Endothelial cell of umbilical vein (primary cell): ENCODE results near the gene BMP8A. TPM values are rescaled to one million over a fixed set of nuclear protein-coding genes. Genes with fewer than 3 reads are reported as not detected.

Experiments used
- BruUV-seq: library from RNA; stranded (reverse); fragments of 400-500 nt; replicated peaks from 2 replicates; lab custom pipeline; 2021; lab: Mats Ljungman, UMichigan
- CTCF ChIA-PET: fragments of 300-600, 350-600 bp; sonication (Branson Sonifier 250); formaldehyde crosslinking; loops from one replicate; lab custom pipeline; 2021; ENCODE audit warnings: antibody characterized with exemption, inconsistent platforms; lab: Charles Lee
- POLR2A ChIA-PET: fragments of 300-600, 350-600 bp; sonication (Branson Sonifier 250); formaldehyde crosslinking; loops from one replicate; lab custom pipeline; 2021; ENCODE audit warnings: antibody characterized with exemption, inconsistent platforms; lab: Charles Lee
- DNase-seq: peaks from one replicate; pipeline ENCODE4 v3.0.0-alpha.2; 2011; ENCODE audit warnings: low read depth, low spot score
- FAIRE-seq: peaks from 2 replicates; lab custom pipeline; 2011; peaks lifted over from hg19 to GRCh38; lab: Jason Lieb, UNC
- H2AFZ ChIP-seq: 2 replicates; pipeline ENCODE4 v1.6.0; 2012; ENCODE audit warnings: low read depth, low read length, control low read depth, inconsistent platforms
- H3K27ac ChIP-seq: 2 replicates; pipeline ENCODE4 v1.5.1; 2011; ENCODE audit warnings: low read depth, mild to moderate bottlenecking, control low read depth, low read length, moderate library complexity; ENCODE audit not compliant: insufficient read depth
- H3K27me3 ChIP-seq, 2 experiments: 2 replicates each; pipeline versions ENCODE4 v1.6.0 to v1.6.1; 2011; ENCODE audit warnings: low read length in 2 of 2, mixed read lengths in 1 of 2; ENCODE audit not compliant: control insufficient read depth in 2 of 2, insufficient read depth in 2 of 2
- H3K36me3 ChIP-seq, 2 experiments: 2 replicates in 1 of 2; 3 replicates in 1 of 2; pipeline ENCODE4 v1.5.1; 2011; ENCODE audit warnings: low read length in 2 of 2, mild to moderate bottlenecking in 1 of 2, moderate library complexity in 1 of 2; ENCODE audit not compliant: control insufficient read depth in 2 of 2, insufficient read depth in 2 of 2; ENCODE audit errors: extremely low read depth in 1 of 2
- H3K4me1 ChIP-seq: 3 replicates; pipeline ENCODE4 v1.5.1; 2011; ENCODE audit warnings: mild to moderate bottlenecking, low read length; ENCODE audit not compliant: control insufficient read depth, insufficient read depth; ENCODE audit errors: extremely low read depth
- H3K4me2 ChIP-seq: 2 replicates; pipeline ENCODE4 v1.6.1; 2011; ENCODE audit warnings: low read length, control low read depth, mixed read lengths; ENCODE audit not compliant: insufficient read depth
- H3K4me3 ChIP-seq, 3 experiments: fragments of 200-600 bp in 1 of 3; sonication (generic), shearing (Covaris generic) in 1 of 3; replicated peaks in 1 of 3; 2 replicates each; pipeline ENCODE4 v1.5.1; 2011 to 2016; ENCODE audit warnings: control low read depth in 3 of 3, low read length in 3 of 3, mild to moderate bottlenecking in 2 of 3, inconsistent platforms in 1 of 3, low read depth in 1 of 3, moderate library complexity in 1 of 3; ENCODE audit not compliant: insufficient read depth in 1 of 3
- H3K79me2 ChIP-seq: 2 replicates; pipeline ENCODE4 v1.6.0; 2012; ENCODE audit warnings: low read length, inconsistent platforms; ENCODE audit not compliant: control insufficient read depth, insufficient read depth
- H3K9ac ChIP-seq: replicated peaks from 2 replicates; pipeline ENCODE3; 2011; ENCODE audit warnings: low read length, control low read depth; ENCODE audit not compliant: insufficient read depth; ENCODE audit errors: extremely low read depth
- H3K9me1 ChIP-seq: replicated peaks from 3 replicates; pipeline ENCODE4 v1.6.0; 2011; ENCODE audit warnings: mild to moderate bottlenecking, low read length; ENCODE audit not compliant: control insufficient read depth, insufficient read depth; ENCODE audit errors: extremely low read depth
- H3K9me3 ChIP-seq: replicated peaks from 2 replicates; pipeline ENCODE4 v1.5.1; 2012; ENCODE audit warnings: low read length, inconsistent platforms; ENCODE audit not compliant: control insufficient read depth, insufficient read depth
- H4K20me1 ChIP-seq: replicated peaks from 2 replicates; pipeline ENCODE3; 2011; ENCODE audit warnings: mild to moderate bottlenecking, low read length; ENCODE audit not compliant: control insufficient read depth, insufficient read depth; ENCODE audit errors: extremely low read depth
- CTCF ChIP-seq, 2 donors: IDR thresholded peaks; 1 replicate in 1 of 2; 2 replicates in 1 of 2; pipeline ENCODE4 v1.5.1; 2011; ENCODE audit warnings: low read length in 2 of 2, mild to moderate bottlenecking in 2 of 2, moderate library complexity in 2 of 2, control low read depth in 1 of 2, inconsistent platforms in 1 of 2, low read depth in 1 of 2; ENCODE audit not compliant: insufficient read depth in 1 of 2; ENCODE audit errors: extremely low read depth in 1 of 2
- EZH2 ChIP-seq: IDR thresholded peaks from 2 replicates; pipeline ENCODE4 v1.6.1; 2012; ENCODE audit warnings: borderline replicate concordance, low read depth, mild to moderate bottlenecking, moderate library complexity, low read length, inconsistent platforms; ENCODE audit not compliant: severe bottlenecking
- FOS ChIP-seq: IDR thresholded peaks from 2 replicates; pipeline ENCODE4 v1.6.1; 2011; ENCODE audit warnings: mild to moderate bottlenecking, low read length, moderate library complexity, borderline replicate concordance; ENCODE audit not compliant: insufficient read depth
- GATA2 ChIP-seq: IDR thresholded peaks from 2 replicates; pipeline ENCODE4 v1.7.0; 2011; ENCODE audit warnings: low read depth, mild to moderate bottlenecking, moderate library complexity, mixed read lengths, low read length; ENCODE audit not compliant: insufficient read length, insufficient read depth
- MAX ChIP-seq: IDR thresholded peaks from 2 replicates; pipeline ENCODE4 v1.6.1; 2011; ENCODE audit not compliant: insufficient read depth, insufficient read length
- MYC ChIP-seq: IDR thresholded peaks from one replicate; pipeline ENCODE4 v1.6.1; 2011; ENCODE audit warnings: mild to moderate bottlenecking, low read depth, low read length
- POLR2A ChIP-seq: IDR thresholded peaks from 2 replicates; pipeline ENCODE4 v1.6.1; 2012; ENCODE audit warnings: low read depth, mild to moderate bottlenecking, control low read depth, low read length
- POLR2AphosphoS5 ChIP-seq: IDR thresholded peaks from 2 replicates; pipeline ENCODE4 v1.6.1; 2012; ENCODE audit warnings: low read depth, mild to moderate bottlenecking, control low read depth, low read length, moderate library complexity; ENCODE audit not compliant: insufficient read depth
- dilution Hi-C: fragments of 300-500 bp; cut with MboI; formaldehyde crosslinking; loops from one replicate; pipeline ENCODE4 v1.15.0; 2019; ENCODE audit warnings: low sequenced_read_pairs; ENCODE audit not compliant: extremely low pct_ligation_motif_present
- intact Hi-C: fragments of 100-400 bp; cut with micrococcal nuclease; formaldehyde crosslinking; loops from one replicate; pipeline ENCODE4 v1.10.0; 2022
- polyA plus RNA-seq, 4 experiments: library from polyadenylated mRNA; depleted of rRNA in 3 of 4; stranded (reverse) in 3 of 4; unstranded in 1 of 4; fragments of >200 nt; gene quantifications; 2 replicates each; pipeline versions ENCODE4 v1.2.1 to v1.2.3, GENCODE V29; 2011 to 2012; ENCODE audit warnings: missing spikeins in 1 of 4
- total RNA-seq: library from RNA; stranded (reverse); gene quantifications from 2 replicates; pipeline ENCODE4 v1.2.3, GENCODE V29; 2021

BMP8A gene
- total and polyA plus RNA-seq, 2 donors (not counting 3 experiments of a cell fraction or from before 2014, with no cell fraction given): 0.25 to 0.44 TPM

- no peaks in the 10 kb centered on the region for H3K9me3 ChIP-seq
- dilution Hi-C loops: no loop called here
- POLR2A ChIA-PET: no interaction called here
- H3K4me3 ChIP-seq: no peak overlapping the region
- no peaks in the 10 kb centered on the region for H3K36me3 ChIP-seq
- H2AFZ ChIP-seq: no peak overlapping the region
- no peak overlapping the region for H3K9ac ChIP-seq
- FAIRE-seq (no peak), DNase-seq (no peak)
- no peaks in the 10 kb centered on the region for H3K27me3 ChIP-seq
- TF ChIP-seq EZH2 (no peak), CTCF (IDR thresholded peaks at IDR 0.05; ENCODE audit: extremely low read depth in 1 of 2, insufficient read depth in 1 of 2, low read depth in 1 of 2, low read length in 2 of 2) (no peak), MAX (no peak)
- H3K9me1 ChIP-seq: no peaks in the 10 kb centered on the region
- no peaks in the 10 kb centered on the region for H4K20me1 ChIP-seq
- H3K4me1 ChIP-seq: no peaks in the 10 kb centered on the region
- H3K4me2 ChIP-seq: no peak overlapping the region
- intact Hi-C loops: no loop called here
- CTCF ChIA-PET: no interaction called here
- no peaks in the 10 kb centered on the region for H3K79me2 ChIP-seq
- BruUV-seq: no TSS peak
- no peak overlapping the region for H3K27ac ChIP-seq
These were observed 8.2 kb downstream of the BMP8A start for GRCh38 chr1:39499668-39500067.

- TF ChIP-seq FOS: no peak
- TF ChIP-seq POLR2AphosphoS5: no peak
- TF ChIP-seq GATA2: no peak
- TF ChIP-seq MAX: no peak
- no peak for TF ChIP-seq POLR2A
- no peak for TF ChIP-seq MYC
- TF ChIP-seq EZH2: no peak
- Histone ChIP-seq H3K4me2 (no peak overlapping the region), H3K9me3 (no peaks in the 10 kb centered on the region), H3K4me1 (no peaks in the 10 kb centered on the region), H3K9ac (no peak overlapping the region), H3K4me3 (no peak overlapping the region), H3K36me3 (no peaks in the 10 kb centered on the region), H3K27me3 (no peaks in the 10 kb centered on the region), H4K20me1 (no peaks in the 10 kb centered on the region), H3K79me2 (no peaks in the 10 kb centered on the region), H3K27ac (no peak overlapping the region), H2AFZ (no peak overlapping the region), H3K9me1 (no peaks in the 10 kb centered on the region)
- FAIRE-seq (no peak), DNase-seq (no peak)
- dilution Hi-C loops: no loop called here
- intact Hi-C loops: no loop called here
- POLR2A ChIA-PET: no interaction called here
- no TSS peak for BruUV-seq
- CTCF ChIA-PET: no interaction called here
These were observed 9.5 kb downstream of the BMP8A start for GRCh38 chr1:39500862-39501389.
